HEK293 (cell line): ENCODE results near the gene MAPRE2.

Source experiments
- CTCF ChIP-seq: fragments of 450-650 bp; formaldehyde crosslinking; IDR thresholded peaks from 2 replicates; pipeline ENCODE4 v1.5.1; 2016; ENCODE audit warnings: missing biosample characterization, missing genetic modification characterization
- FEZF1 ChIP-seq: fragments of 450-650 bp; formaldehyde crosslinking; IDR thresholded peaks from 2 replicates; pipeline ENCODE4 v1.5.1; 2016; ENCODE audit warnings: missing biosample characterization, missing genetic modification characterization
- ZFP37 ChIP-seq: fragments of 450-650 bp; formaldehyde crosslinking; IDR thresholded peaks from 2 replicates; pipeline ENCODE4 v1.5.1; 2016; ENCODE audit warnings: missing biosample characterization, missing genetic modification characterization
- ZNF302 ChIP-seq: fragments of 450-650 bp; formaldehyde crosslinking; IDR thresholded peaks from 2 replicates; pipeline ENCODE4 v1.5.1; 2016; ENCODE audit warnings: missing biosample characterization, missing genetic modification characterization, low read depth
- ZNF529 ChIP-seq: fragments of 450-650 bp; formaldehyde crosslinking; IDR thresholded peaks from 2 replicates; pipeline ENCODE4 v1.5.1; 2017; ENCODE audit warnings: missing genetic modification characterization, missing biosample characterization; ENCODE audit not compliant: insufficient replicate concordance
- ZNF677 ChIP-seq: fragments of 450-650 bp; IDR thresholded peaks from 2 replicates; pipeline ENCODE4 v1.5.0; 2018; ENCODE audit warnings: missing biosample characterization, mild to moderate bottlenecking, missing genetic modification characterization, moderate library complexity

GRCh38 chr18:35163014-35163539 is 121.9 kb downstream of the MAPRE2 start:
- TF ChIP-seq ZNF302 (tag by site-specific recombination) (no peak), ZNF677 (tag by site-specific recombination) (no peak), CTCF (tag by site-specific recombination) (no peak), ZNF529 (tag by site-specific recombination) (no peak), FEZF1 (no peak), ZFP37 (no peak)
